ENCODE results near the gene PRDM16. TPM values are rescaled to one million over a fixed set of nuclear protein-coding genes. Genes with fewer than 3 reads are reported as not detected.

PRDM16 gene
- polyA plus RNA-seq, 1 donor from 2014 or later: 0.21 TPM

DNA sequence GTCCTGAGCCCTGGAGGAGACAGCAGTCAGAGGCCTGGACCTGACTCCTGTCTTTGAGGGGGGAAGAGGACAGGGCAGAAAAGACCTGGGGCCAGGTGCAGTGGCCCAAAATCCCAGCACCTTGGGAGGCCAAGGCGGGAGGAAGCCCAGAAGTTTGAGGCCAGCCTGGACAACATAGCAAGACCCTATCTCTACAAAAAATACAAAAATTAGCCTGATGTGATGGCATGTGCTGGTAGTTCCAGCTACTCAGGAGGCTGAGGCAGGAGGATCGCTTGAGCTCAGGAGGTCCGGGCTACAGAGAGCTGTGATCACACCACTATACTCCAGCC, 280.9 kb downstream of the PRDM16 start:
- no peak overlapping the region for H3K4me2 ChIP-seq (ENCODE audit: low read length)
- no peak overlapping the region for H3K4me3 ChIP-seq (ENCODE audit: low read length)
- H3K9ac ChIP-seq (ENCODE audit: low read length): no peak overlapping the region

GRCh38 chr1:3350506-3351261, 281.7 kb downstream of the PRDM16 start:
- no peak overlapping the region for H3K9ac ChIP-seq (ENCODE audit: low read length)
- no peaks in the 10 kb centered on the region for H3K27me3 ChIP-seq (ENCODE audit: insufficient read depth, low read depth, low read length)
- H3K9me3 ChIP-seq (ENCODE audit: low read length): no peaks in the 10 kb centered on the region
- TF ChIP-seq RAD21 (conservative IDR thresholded peaks at IDR 0.05) (no peak), EP300 (conservative IDR thresholded peaks at IDR 0.05; ENCODE audit: poor library complexity, severe bottlenecking) (no peak), EZH2 (IDR thresholded peaks at IDR 0.05; ENCODE audit: borderline replicate concordance, insufficient read depth, low read length, poor library complexity, severe bottlenecking) (no peak)
- TF ChIP-seq, protein P1, sequence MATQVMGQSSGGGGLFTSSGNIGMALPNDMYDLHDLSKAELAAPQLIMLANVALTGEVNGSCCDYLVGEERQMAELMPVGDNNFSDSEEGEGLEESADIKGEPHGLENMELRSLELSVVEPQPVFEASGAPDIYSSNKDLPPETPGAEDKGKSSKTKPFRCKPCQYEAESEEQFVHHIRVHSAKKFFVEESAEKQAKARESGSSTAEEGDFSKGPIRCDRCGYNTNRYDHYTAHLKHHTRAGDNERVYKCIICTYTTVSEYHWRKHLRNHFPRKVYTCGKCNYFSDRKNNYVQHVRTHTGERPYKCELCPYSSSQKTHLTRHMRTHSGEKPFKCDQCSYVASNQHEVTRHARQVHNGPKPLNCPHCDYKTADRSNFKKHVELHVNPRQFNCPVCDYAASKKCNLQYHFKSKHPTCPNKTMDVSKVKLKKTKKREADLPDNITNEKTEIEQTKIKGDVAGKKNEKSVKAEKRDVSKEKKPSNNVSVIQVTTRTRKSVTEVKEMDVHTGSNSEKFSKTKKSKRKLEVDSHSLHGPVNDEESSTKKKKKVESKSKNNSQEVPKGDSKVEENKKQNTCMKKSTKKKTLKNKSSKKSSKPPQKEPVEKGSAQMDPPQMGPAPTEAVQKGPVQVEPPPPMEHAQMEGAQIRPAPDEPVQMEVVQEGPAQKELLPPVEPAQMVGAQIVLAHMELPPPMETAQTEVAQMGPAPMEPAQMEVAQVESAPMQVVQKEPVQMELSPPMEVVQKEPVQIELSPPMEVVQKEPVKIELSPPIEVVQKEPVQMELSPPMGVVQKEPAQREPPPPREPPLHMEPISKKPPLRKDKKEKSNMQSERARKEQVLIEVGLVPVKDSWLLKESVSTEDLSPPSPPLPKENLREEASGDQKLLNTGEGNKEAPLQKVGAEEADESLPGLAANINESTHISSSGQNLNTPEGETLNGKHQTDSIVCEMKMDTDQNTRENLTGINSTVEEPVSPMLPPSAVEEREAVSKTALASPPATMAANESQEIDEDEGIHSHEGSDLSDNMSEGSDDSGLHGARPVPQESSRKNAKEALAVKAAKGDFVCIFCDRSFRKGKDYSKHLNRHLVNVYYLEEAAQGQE (IDR thresholded peaks at IDR 0.05; ENCODE audit: borderline replicate concordance): no peak
- H3K4me2 ChIP-seq (ENCODE audit: low read length): no peak overlapping the region
- no peak overlapping the region for H3K4me3 ChIP-seq (ENCODE audit: low read length)
- peaks cover 8% of the 10 kb centered on the region for H3F3A ChIP-seq (ENCODE audit: insufficient read depth, low read length, poor library complexity, severe bottlenecking)
- H3K79me2 ChIP-seq (replicated peaks; ENCODE audit: insufficient read depth, low read length): peaks cover 3% of the 10 kb centered on the region
- no peaks in the 10 kb centered on the region for H3K9me2 ChIP-seq (ENCODE audit: insufficient read depth, low read length)
- H3K36me3 ChIP-seq (ENCODE audit: insufficient read depth, low read length): no peaks in the 10 kb centered on the region
- no peak overlapping the region for H2AFZ ChIP-seq (ENCODE audit: low read depth, low read length)
- H3K27ac ChIP-seq (ENCODE audit: low read length): no peak overlapping the region
- no peaks in the 10 kb centered on the region for H4K20me1 ChIP-seq (ENCODE audit: insufficient read depth)

More for the DNA sequence above, 280.9 kb downstream of the PRDM16 start:
- H3K79me2 ChIP-seq (replicated peaks; ENCODE audit: insufficient read depth, low read length): peaks cover 5% of the 10 kb centered on the region
- H3K27me3 ChIP-seq (ENCODE audit: insufficient read depth, low read depth, low read length): no peaks in the 10 kb centered on the region
- H3K9me3 ChIP-seq (ENCODE audit: low read length): no peaks in the 10 kb centered on the region
- no peaks in the 10 kb centered on the region for H4K20me1 ChIP-seq (ENCODE audit: insufficient read depth)
- H3K9me2 ChIP-seq (ENCODE audit: insufficient read depth, low read length): no peaks in the 10 kb centered on the region
- TF ChIP-seq MXI1 (conservative IDR thresholded peaks at IDR 0.05; ENCODE audit: poor library complexity, severe bottlenecking) (no peak), POLR2AphosphoS5 (IDR thresholded peaks at IDR 0.05) (no peak), EZH2 (IDR thresholded peaks at IDR 0.05; ENCODE audit: borderline replicate concordance, insufficient read depth, low read length, poor library complexity, severe bottlenecking) (no peak), SMC3 (conservative IDR thresholded peaks at IDR 0.05; ENCODE audit: poor library complexity) (no peak), TAF1 (IDR thresholded peaks at IDR 0.05; ENCODE audit: low read depth) (no peak), EP300 (conservative IDR thresholded peaks at IDR 0.05; ENCODE audit: poor library complexity, severe bottlenecking) (no peak)
- TF ChIP-seq, protein P2, sequence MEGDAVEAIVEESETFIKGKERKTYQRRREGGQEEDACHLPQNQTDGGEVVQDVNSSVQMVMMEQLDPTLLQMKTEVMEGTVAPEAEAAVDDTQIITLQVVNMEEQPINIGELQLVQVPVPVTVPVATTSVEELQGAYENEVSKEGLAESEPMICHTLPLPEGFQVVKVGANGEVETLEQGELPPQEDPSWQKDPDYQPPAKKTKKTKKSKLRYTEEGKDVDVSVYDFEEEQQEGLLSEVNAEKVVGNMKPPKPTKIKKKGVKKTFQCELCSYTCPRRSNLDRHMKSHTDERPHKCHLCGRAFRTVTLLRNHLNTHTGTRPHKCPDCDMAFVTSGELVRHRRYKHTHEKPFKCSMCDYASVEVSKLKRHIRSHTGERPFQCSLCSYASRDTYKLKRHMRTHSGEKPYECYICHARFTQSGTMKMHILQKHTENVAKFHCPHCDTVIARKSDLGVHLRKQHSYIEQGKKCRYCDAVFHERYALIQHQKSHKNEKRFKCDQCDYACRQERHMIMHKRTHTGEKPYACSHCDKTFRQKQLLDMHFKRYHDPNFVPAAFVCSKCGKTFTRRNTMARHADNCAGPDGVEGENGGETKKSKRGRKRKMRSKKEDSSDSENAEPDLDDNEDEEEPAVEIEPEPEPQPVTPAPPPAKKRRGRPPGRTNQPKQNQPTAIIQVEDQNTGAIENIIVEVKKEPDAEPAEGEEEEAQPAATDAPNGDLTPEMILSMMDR (IDR thresholded peaks at IDR 0.05; ENCODE audit: poor library complexity, severe bottlenecking): no peak
- TF ChIP-seq, protein P1 (IDR thresholded peaks at IDR 0.05; ENCODE audit: borderline replicate concordance): no peak
- H3K27ac ChIP-seq (ENCODE audit: low read length): no peak overlapping the region
- no peak overlapping the region for H2AFZ ChIP-seq (ENCODE audit: low read depth, low read length)
- H3F3A ChIP-seq (ENCODE audit: insufficient read depth, low read length, poor library complexity, severe bottlenecking): peaks cover 8% of the 10 kb centered on the region
- H3K36me3 ChIP-seq (ENCODE audit: insufficient read depth, low read length): no peaks in the 10 kb centered on the region

Measured in neural cell (in vitro differentiated cells).